Activated B cell treated with CpG ODN at 0.5 μM for 24 hours (primary cell): Measurements from ENCODE around the gene ZNF837. TPM values are rescaled to one million over a fixed set of nuclear protein-coding genes. Genes with fewer than 3 reads are reported as not detected.

Source experiments
- ATAC-seq: fragments of 200-7000 bp; cut with Tn5 transposase; one replicate; pipeline ENCODE4 v1.10.0; 2021; ENCODE audit warnings: low read depth, mild to moderate bottlenecking, moderate library complexity
- CTCF ChIA-PET: fragments of 350-600 bp; sonication (Branson Sonifier 250); formaldehyde crosslinking; loops from one replicate; lab custom pipeline; 2021; ENCODE audit warnings: antibody characterized with exemption; lab: Charles Lee
- POLR2A ChIA-PET: fragments of 350-600 bp; sonication (Branson Sonifier 250); formaldehyde crosslinking; loops from one replicate; lab custom pipeline; 2021; ENCODE audit warnings: antibody characterized with exemption; lab: Charles Lee
- DNase-seq: peaks from one replicate; pipeline ENCODE4 v3.0.0; 2022
- H3K27ac Mint-ChIP-seq: one replicate; pipeline ENCODE4 v1.8.0; 2020; ENCODE audit warnings: mixed read lengths
- H3K27me3 Mint-ChIP-seq: one replicate; pipeline ENCODE4 v1.8.0; 2021; ENCODE audit warnings: mixed read lengths
- H3K36me3 Mint-ChIP-seq: one replicate; pipeline ENCODE4 v1.8.0; 2021; ENCODE audit warnings: low read depth, mixed read lengths
- H3K4me1 Mint-ChIP-seq: one replicate; pipeline ENCODE4 v1.8.0; 2021; ENCODE audit warnings: mixed read lengths
- H3K4me3 Mint-ChIP-seq: one replicate; pipeline ENCODE4 v1.8.0; 2020; ENCODE audit warnings: mild to moderate bottlenecking, mixed read lengths
- H3K9me3 Mint-ChIP-seq: one replicate; pipeline ENCODE4 v1.8.0; 2020; ENCODE audit warnings: mixed read lengths
- intact Hi-C: fragments of 100-400 bp; cut with micrococcal nuclease; formaldehyde crosslinking; loops from one replicate; pipeline ENCODE4 v1.15.1; 2024
- total RNA-seq: library from RNA; stranded (reverse); gene quantifications from 2 replicates; pipeline ENCODE4 v1.2.3, GENCODE V29; 2022
- TF ChIP-seq, protein P1 (sequence below): fragments of 200-600 bp; IDR thresholded peaks from one replicate; pipeline ENCODE4 v1.8.0; 2022; ENCODE audit warnings: antibody characterized with exemption, mild to moderate bottlenecking

Gene ZNF837
- total RNA-seq, 1 donor from 2014 or later: 3.1 TPM

DNA sequence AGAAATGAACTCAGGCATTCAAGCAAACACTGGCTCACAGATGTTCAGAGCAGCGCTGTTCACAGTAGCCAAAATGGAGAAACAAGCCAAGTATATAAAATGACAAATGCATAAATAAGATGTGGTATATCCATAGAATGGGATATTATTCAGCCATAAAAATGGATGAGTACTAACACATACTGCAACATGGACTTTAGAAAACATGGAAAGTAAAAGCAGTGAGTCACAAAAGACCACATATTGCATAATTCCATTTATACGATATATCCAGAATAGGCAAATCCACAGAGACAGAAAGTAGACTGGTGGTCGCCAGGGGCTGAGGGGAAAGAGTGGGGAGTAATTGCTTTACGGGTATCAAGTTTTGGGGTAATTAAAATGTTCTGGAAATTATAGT lies 6.6 kb downstream of the ZNF837 start:
- ATAC-seq (no peak), DNase-seq (no peak)
- Mint-ChIP-seq H3K4me1 (peaks cover 6% of the 10 kb centered on the region), H3K9me3 (no peaks in the 10 kb centered on the region), H3K27me3 (no peaks in the 10 kb centered on the region), H3K36me3 (peaks cover 2% of the 10 kb centered on the region), H3K27ac (no peak overlapping the region), H3K4me3 (no peak overlapping the region)
- ChIA-PET POLR2A (interaction anchor here (0.6 to 1.9 kb wide), 2 partner anchors 11 to 22 kb away, joined by 3 to 14 read pairs; partner anchors contain the start of gene ZNF497), CTCF (no interaction called here)
- TF ChIP-seq, protein P1, sequence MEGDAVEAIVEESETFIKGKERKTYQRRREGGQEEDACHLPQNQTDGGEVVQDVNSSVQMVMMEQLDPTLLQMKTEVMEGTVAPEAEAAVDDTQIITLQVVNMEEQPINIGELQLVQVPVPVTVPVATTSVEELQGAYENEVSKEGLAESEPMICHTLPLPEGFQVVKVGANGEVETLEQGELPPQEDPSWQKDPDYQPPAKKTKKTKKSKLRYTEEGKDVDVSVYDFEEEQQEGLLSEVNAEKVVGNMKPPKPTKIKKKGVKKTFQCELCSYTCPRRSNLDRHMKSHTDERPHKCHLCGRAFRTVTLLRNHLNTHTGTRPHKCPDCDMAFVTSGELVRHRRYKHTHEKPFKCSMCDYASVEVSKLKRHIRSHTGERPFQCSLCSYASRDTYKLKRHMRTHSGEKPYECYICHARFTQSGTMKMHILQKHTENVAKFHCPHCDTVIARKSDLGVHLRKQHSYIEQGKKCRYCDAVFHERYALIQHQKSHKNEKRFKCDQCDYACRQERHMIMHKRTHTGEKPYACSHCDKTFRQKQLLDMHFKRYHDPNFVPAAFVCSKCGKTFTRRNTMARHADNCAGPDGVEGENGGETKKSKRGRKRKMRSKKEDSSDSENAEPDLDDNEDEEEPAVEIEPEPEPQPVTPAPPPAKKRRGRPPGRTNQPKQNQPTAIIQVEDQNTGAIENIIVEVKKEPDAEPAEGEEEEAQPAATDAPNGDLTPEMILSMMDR: no peak
- intact Hi-C loops: no loop called here

- ATAC-seq (no peak), DNase-seq (no peak)
- ChIA-PET CTCF (no interaction called here), POLR2A (no interaction called here)
- Mint-ChIP-seq H3K36me3 (peaks cover 2% of the 10 kb centered on the region), H3K27ac (no peak overlapping the region), H3K27me3 (no peaks in the 10 kb centered on the region), H3K4me3 (no peak overlapping the region), H3K9me3 (no peaks in the 10 kb centered on the region), H3K4me1 (no peaks in the 10 kb centered on the region)
- intact Hi-C loops: no loop called here
- TF ChIP-seq, protein P1: no peak
Measured at GRCh38 chr19:58372311-58373133, 8.3 kb downstream of the ZNF837 start.

DNA sequence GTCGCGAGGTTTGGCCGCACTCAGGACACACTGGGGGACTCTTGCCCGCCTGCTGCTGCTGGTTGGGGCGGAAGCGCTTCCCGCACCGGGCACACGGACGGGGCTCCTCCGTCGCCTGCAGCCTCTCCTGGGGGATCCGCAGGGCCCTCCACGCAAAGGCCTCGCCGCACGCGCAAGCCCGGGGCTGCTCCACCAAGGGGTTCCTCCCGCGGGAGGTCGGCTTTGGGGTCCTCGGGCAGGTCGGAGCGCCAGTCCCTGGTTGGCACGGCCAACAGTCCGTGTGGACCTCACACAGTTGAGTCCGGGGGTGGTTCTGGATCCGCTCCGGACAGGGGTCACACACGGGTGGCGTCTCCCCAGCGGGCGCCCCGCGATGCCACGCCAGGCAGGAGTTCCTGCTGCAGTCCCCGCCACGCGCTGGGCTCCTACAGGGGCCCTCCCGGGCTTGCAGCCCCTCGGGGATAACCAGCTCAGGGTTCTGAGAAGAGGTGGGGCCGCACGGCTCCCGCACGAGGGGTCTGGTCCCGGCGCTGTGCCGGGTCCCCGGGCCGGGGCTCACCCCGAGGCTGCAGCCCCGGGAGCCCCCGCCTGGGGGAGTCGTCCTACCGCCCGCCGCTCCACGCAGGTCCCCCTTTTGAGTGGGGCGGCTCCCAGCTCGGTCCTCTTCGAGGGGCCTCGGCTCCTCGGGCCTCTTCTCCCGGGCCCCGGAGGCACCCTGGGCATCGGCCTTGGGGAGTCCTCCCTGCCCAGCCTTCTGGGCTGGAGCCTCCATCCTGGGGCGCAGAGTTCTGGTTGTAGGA lies 12.1 kb downstream of the ZNF837 start:
- Mint-ChIP-seq H3K4me3 (no peak overlapping the region), H3K9me3 (no peaks in the 10 kb centered on the region), H3K27me3 (no peaks in the 10 kb centered on the region), H3K27ac (no peak overlapping the region), H3K36me3 (peaks cover 2% of the 10 kb centered on the region), H3K4me1 (peaks cover 6% of the 10 kb centered on the region)
- TF ChIP-seq, protein P1: no peak
- ATAC-seq: no peak
- intact Hi-C loops: no loop called here
- no peak for DNase-seq
- POLR2A ChIA-PET: interaction anchor here (0.6 kb wide), 1 partner anchor 950 kb away, joined by 4 read pairs; no protein-coding TSS in a partner anchor
- CTCF ChIA-PET: no interaction called here

- Mint-ChIP-seq H3K4me1 (peaks cover 8% of the 10 kb centered on the region), H3K27ac (no peak overlapping the region), H3K27me3 (no peaks in the 10 kb centered on the region), H3K9me3 (no peaks in the 10 kb centered on the region), H3K36me3 (peaks cover 2% of the 10 kb centered on the region), H3K4me3 (no peak overlapping the region)
- DNase-seq (no peak), ATAC-seq (no peak)
- intact Hi-C loops: no loop called here
- CTCF ChIA-PET: no interaction called here
- TF ChIP-seq, protein P1: no peak
- POLR2A ChIA-PET: interaction anchor here (0.6 to 1.1 kb wide), 3 partner anchors 8 to 19 kb away, joined by 3 to 6 read pairs (median 4); no protein-coding TSS in a partner anchor
Measured at GRCh38 chr19:58367698-58368454, 13.0 kb downstream of the ZNF837 start.
